Astrocyte of the spinal cord (primary cell): ENCODE results near the gene CAMK2D.

ENCODE experiments used
- DNase-seq: peaks from one replicate; pipeline ENCODE4 v3.0.0; 2011; ENCODE audit warnings: low read depth, low spot score
- H3K4me3 ChIP-seq: 2 replicates; pipeline ENCODE4 v1.5.1; 2011; ENCODE audit warnings: low read depth, mild to moderate bottlenecking, low read length, moderate library complexity
- CTCF ChIP-seq: IDR thresholded peaks from 2 replicates; pipeline ENCODE4 v1.5.1; 2012; ENCODE audit warnings: low read depth, mild to moderate bottlenecking, low read length, inconsistent platforms
- in situ Hi-C: cut with HindIII; loops from 2 replicates; pipeline ENCODE4 v1.10.0; 2017; ENCODE audit warnings: low sequenced_read_pairs

Gene CAMK2D

GRCh38 chr4:113561758-113562157 lies 199.8 kb downstream of the CAMK2D start:
- DNase-seq, result no peak
- no peak for TF ChIP-seq CTCF
- in situ Hi-C loops, result no loop called here
- H3K4me3 ChIP-seq, result no peak overlapping the region

GRCh38 chr4:113561092-113561491 lies 200.4 kb downstream of the CAMK2D start:
- TF ChIP-seq CTCF, result no peak
- H3K4me3 ChIP-seq, result no peak overlapping the region
- in situ Hi-C loops, result no loop called here
- DNase-seq, result no peak

- TF ChIP-seq CTCF, result no peak
- H3K4me3 ChIP-seq, result no peak overlapping the region
- in situ Hi-C loops, result no loop called here
- no peak for DNase-seq
Observed at GRCh38 chr4:113560579-113560978, 201.0 kb downstream of the CAMK2D start.

- no peak for TF ChIP-seq CTCF
- no peak for DNase-seq
- H3K4me3 ChIP-seq, result no peak overlapping the region
- in situ Hi-C loops, result no loop called here
Observed at GRCh38 chr4:113559947-113560346, 201.6 kb downstream of the CAMK2D start.

- no peak overlapping the region for H3K4me3 ChIP-seq
- no peak for TF ChIP-seq CTCF
- in situ Hi-C loops, result no loop called here
- no peak for DNase-seq
Observed at GRCh38 chr4:113556382-113557134, 205.0 kb downstream of the CAMK2D start.

- in situ Hi-C loops, result no loop called here
- TF ChIP-seq CTCF, result no peak
- DNase-seq, result no peak
- no peak overlapping the region for H3K4me3 ChIP-seq
Observed at GRCh38 chr4:113555868-113556267, 205.7 kb downstream of the CAMK2D start.
